Measurements from ENCODE around the gene DDB1. TPM values are rescaled to one million over a fixed set of nuclear protein-coding genes. Genes with fewer than 3 reads are reported as not detected.
A peak's percentile ranks its signal among the peaks of the same experiment; 100 is the strongest.

The DDB1 gene
- polyA plus RNA-seq, 1 experiment, result 340 TPM

- no peak for DNase-seq (ENCODE audit: low read depth, low spot score)
- Histone ChIP-seq H3K27ac (ENCODE audit: low read depth, low read length) (no peak overlapping the region), H3K4me3 (ENCODE audit: low read depth, low read length) (peak overlapping the region; percentile 93), H3K9me3 (ENCODE audit: control insufficient read depth, insufficient read depth, low read length) (no peaks in the 10 kb centered on the region; the same call in 1 of the 2 replicates), H3K27me3 (ENCODE audit: control insufficient read depth, insufficient read depth, low read length) (no peaks in the 10 kb centered on the region)
- ChIA-PET CTCF (interaction anchor here (0.7 to 1.4 kb wide), 2 partner anchors 43 to 54 kb away, joined by 4 to 9 read pairs; no protein-coding TSS in a partner anchor), POLR2A (interaction anchor here (0.5 to 1.1 kb wide), 3 partner anchors 10 to 37 kb away, joined by 3 to 5 read pairs (median 3); partner anchors contain the start of genes CYB561A3 and TMEM138)
- no peak for TF ChIP-seq CTCF (IDR thresholded peaks at IDR 0.05; ENCODE audit: low read depth, low read length)
Observed at GRCh38 chr11:61331651-61332050, 1.3 kb downstream of the DDB1 start.

DNA sequence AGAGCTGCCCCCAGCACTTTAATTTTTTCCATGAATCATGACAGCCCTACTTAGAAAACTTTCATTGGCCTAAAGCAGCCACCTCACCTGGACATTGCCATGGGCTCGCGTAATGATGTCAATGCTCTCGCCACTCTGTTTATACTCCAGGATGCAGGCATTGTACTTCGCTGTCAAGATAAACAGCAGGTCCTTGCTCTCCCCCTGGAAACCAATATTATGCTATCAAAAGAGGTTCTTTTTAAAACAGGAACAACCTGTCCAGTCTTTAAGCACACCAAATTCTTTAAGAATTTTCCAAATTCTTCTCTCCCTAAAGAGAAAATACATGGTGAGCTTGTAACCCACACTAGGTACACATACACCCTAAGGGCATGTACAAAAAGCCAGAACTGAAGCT, 3.0 kb downstream of the DDB1 start:
- TF ChIP-seq CTCF (IDR thresholded peaks at IDR 0.05; ENCODE audit: low read depth, low read length), result no peak
- DNase-seq (ENCODE audit: low read depth, low spot score), result no peak
- POLR2A ChIA-PET, result no interaction called here
- Histone ChIP-seq H3K9me3 (ENCODE audit: control insufficient read depth, insufficient read depth, low read length) (no peaks in the 10 kb centered on the region; the same call in 1 of the 2 replicates), H3K4me3 (ENCODE audit: low read depth, low read length) (no peak overlapping the region), H3K27me3 (ENCODE audit: control insufficient read depth, insufficient read depth, low read length) (no peaks in the 10 kb centered on the region), H3K27ac (ENCODE audit: low read depth, low read length) (no peak overlapping the region)
- CTCF ChIA-PET, result interaction anchor here (1.5 to 1.9 kb wide), 2 partner anchors 55 to 105 kb away, joined by 7 to 10 read pairs; no protein-coding TSS in a partner anchor

- DNase-seq (ENCODE audit: low read depth, low spot score), result no peak
- no peak overlapping the region for H3K4me3 ChIP-seq (ENCODE audit: low read depth, low read length)
- no peak for TF ChIP-seq CTCF (IDR thresholded peaks at IDR 0.05; ENCODE audit: low read depth, low read length)
- CTCF ChIA-PET, result interaction anchor here (0.9 to 2.7 kb wide), 5 partner anchors 9 to 118 kb away, joined by 3 to 21 read pairs (median 5); no protein-coding TSS in a partner anchor
- no peak overlapping the region for H3K27ac ChIP-seq (ENCODE audit: low read depth, low read length)
- no peaks in the 10 kb centered on the region; the same call in 1 of the 2 replicates for H3K9me3 ChIP-seq (ENCODE audit: control insufficient read depth, insufficient read depth, low read length)
- no peaks in the 10 kb centered on the region for H3K27me3 ChIP-seq (ENCODE audit: control insufficient read depth, insufficient read depth, low read length)
- POLR2A ChIA-PET, result interaction anchor here (1.2 kb wide), 1 partner anchor 22 kb away, joined by 5 read pairs; no protein-coding TSS in a partner anchor
Observed at GRCh38 chr11:61328351-61328750, 4.6 kb downstream of the DDB1 start.

DNA sequence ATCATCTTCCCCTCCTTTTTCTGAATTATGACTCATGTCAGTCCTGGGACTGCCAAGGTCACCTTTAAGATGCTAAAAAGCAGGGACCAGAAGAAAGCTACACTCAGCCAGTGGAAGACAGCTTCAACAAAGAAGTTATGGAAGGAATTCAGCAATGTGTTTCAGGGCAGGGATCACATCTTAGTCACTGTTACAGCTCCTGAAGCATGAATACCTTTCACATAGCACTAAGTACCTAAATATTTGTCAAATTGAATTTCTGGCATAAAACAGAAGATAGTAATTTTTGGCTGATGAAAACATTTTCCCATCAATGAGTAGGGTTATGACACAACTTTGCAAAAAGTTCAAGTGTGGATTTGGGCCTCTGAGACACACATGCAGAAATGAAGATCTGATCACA, 5.2 kb downstream of the DDB1 start:
- H3K9me3 ChIP-seq (ENCODE audit: control insufficient read depth, insufficient read depth, low read length), result no peaks in the 10 kb centered on the region; the same call in 1 of the 2 replicates
- ChIA-PET CTCF (interaction anchor here (0.9 to 2.7 kb wide), 5 partner anchors 9 to 119 kb away, joined by 3 to 21 read pairs (median 5); no protein-coding TSS in a partner anchor), POLR2A (interaction anchor here (0.9 to 1.2 kb wide), 2 partner anchors 22 to 34 kb away, joined by 5 read pairs; partner anchors contain the start of genes CYB561A3 and TMEM138)
- no peaks in the 10 kb centered on the region for H3K27me3 ChIP-seq (ENCODE audit: control insufficient read depth, insufficient read depth, low read length)
- no peak overlapping the region for H3K27ac ChIP-seq (ENCODE audit: low read depth, low read length)
- H3K4me3 ChIP-seq (ENCODE audit: low read depth, low read length), result no peak overlapping the region
- DNase-seq (ENCODE audit: low read depth, low spot score), result no peak
- no peak for TF ChIP-seq CTCF (IDR thresholded peaks at IDR 0.05; ENCODE audit: low read depth, low read length)

GRCh38 chr11:61325649-61326414, 7.1 kb downstream of the DDB1 start:
- Histone ChIP-seq H3K4me3 (ENCODE audit: low read depth, low read length) (no peak overlapping the region), H3K27ac (ENCODE audit: low read depth, low read length) (peak overlapping the region; percentile 21), H3K9me3 (ENCODE audit: control insufficient read depth, insufficient read depth, low read length) (no peaks in the 10 kb centered on the region), H3K27me3 (ENCODE audit: control insufficient read depth, insufficient read depth, low read length) (no peaks in the 10 kb centered on the region)
- no peak for DNase-seq (ENCODE audit: low read depth, low spot score)
- POLR2A ChIA-PET, result no interaction called here
- TF ChIP-seq CTCF (IDR thresholded peaks at IDR 0.05; ENCODE audit: low read depth, low read length), result no peak
- CTCF ChIA-PET, result interaction anchor here (0.6 to 0.8 kb wide), 3 partner anchors 11 to 120 kb away, joined by 3 to 4 read pairs (median 4); no protein-coding TSS in a partner anchor

Measured in AG04450 (cell line).